DND-41 (cell line): ENCODE measurements around the gene HADHA.
A peak's percentile ranks its signal among the peaks of the same experiment; 100 is the strongest.

Experiments used
- ATAC-seq: fragments of 200-7000 bp; cut with Tn5 transposase; 3 replicates; pipeline ENCODE4 v1.9.1; 2021; ENCODE audit warnings: low read depth; ENCODE audit not compliant: insufficient read depth
- DNase-seq: peaks from one replicate; pipeline ENCODE4 v3.0.0-alpha.2; 2020
- H2AFZ ChIP-seq: 2 replicates; pipeline ENCODE4 v1.6.0; 2012; ENCODE audit warnings: low read depth, low read length
- H3K27ac ChIP-seq: 2 replicates; pipeline ENCODE4 v1.5.1; 2012; ENCODE audit warnings: low read length, inconsistent platforms
- H3K27me3 ChIP-seq: fragments of 200-600 bp; sonication (generic); 2 replicates; pipeline ENCODE4 v1.6.0; 2012; ENCODE audit warnings: low read length, mild to moderate bottlenecking, inconsistent platforms; ENCODE audit not compliant: insufficient read depth, poor library complexity
- H3K36me3 ChIP-seq: 2 replicates; pipeline ENCODE4 v1.5.1; 2012; ENCODE audit warnings: low read length, inconsistent platforms; ENCODE audit not compliant: insufficient read depth
- H3K4me1 ChIP-seq: 2 replicates; pipeline ENCODE4 v1.5.1; 2012; ENCODE audit warnings: mild to moderate bottlenecking, low read length; ENCODE audit not compliant: insufficient read depth
- H3K4me2 ChIP-seq: 2 replicates; pipeline ENCODE4 v1.6.0; 2012; ENCODE audit warnings: mild to moderate bottlenecking, moderate library complexity, low read length, inconsistent platforms; ENCODE audit not compliant: insufficient read depth
- H3K4me3 ChIP-seq, 2 experiments: fragments of 200-600 bp in 1 of 2; shearing (Covaris generic) in 1 of 2; 2 replicates each; pipeline ENCODE4 v1.5.1; 2012 to 2016; ENCODE audit warnings: inconsistent platforms in 2 of 2, low read length in 2 of 2, mild to moderate bottlenecking in 2 of 2, low read depth in 1 of 2, moderate library complexity in 1 of 2
- H3K79me2 ChIP-seq: 2 replicates; pipeline ENCODE4 v1.6.0; 2012; ENCODE audit warnings: low read length, inconsistent platforms; ENCODE audit not compliant: insufficient read depth
- H3K9ac ChIP-seq: 2 replicates; pipeline ENCODE4 v1.6.0; 2012; ENCODE audit warnings: low read depth, mild to moderate bottlenecking, inconsistent platforms, low read length, moderate library complexity
- H3K9me3 ChIP-seq: 2 replicates; pipeline ENCODE4 v1.5.1; 2012; ENCODE audit warnings: low read length, moderate library complexity, mild to moderate bottlenecking, inconsistent platforms; ENCODE audit not compliant: insufficient read depth, severe bottlenecking
- H4K20me1 ChIP-seq: 2 replicates; pipeline ENCODE4 v1.6.0; 2012; ENCODE audit warnings: low read length; ENCODE audit not compliant: insufficient read depth
- CTCF ChIP-seq: IDR thresholded peaks from 2 replicates; pipeline ENCODE4 v1.5.1; 2012; ENCODE audit warnings: borderline replicate concordance, low read length, moderate library complexity, mild to moderate bottlenecking; ENCODE audit not compliant: poor library complexity, severe bottlenecking; ENCODE audit errors: extremely low read depth
- EZH2 ChIP-seq: IDR thresholded peaks from 3 replicates; pipeline ENCODE4 v1.6.1; 2012; ENCODE audit warnings: borderline replicate concordance, low read depth, mild to moderate bottlenecking, moderate library complexity, low read length, inconsistent platforms; ENCODE audit not compliant: severe bottlenecking

Gene HADHA

GRCh38 chr2:26182441-26182840 lies 62.0 kb downstream of the HADHA start:
- Histone ChIP-seq H3K4me1 (peaks cover 10% of the 10 kb centered on the region), H2AFZ (no peak overlapping the region), H4K20me1 (no peaks in the 10 kb centered on the region), H3K36me3 (no peaks in the 10 kb centered on the region), H3K27me3 (no peaks in the 10 kb centered on the region), H3K4me2 (no peak overlapping the region), H3K4me3 (no peak overlapping the region), H3K9ac (no peak overlapping the region), H3K9me3 (no peaks in the 10 kb centered on the region), H3K79me2 (no peaks in the 10 kb centered on the region), H3K27ac (no peak overlapping the region)
- ATAC-seq = no peak
- TF ChIP-seq CTCF = no peak
- no peak for TF ChIP-seq EZH2
- no peak for DNase-seq

GRCh38 chr2:26179446-26179913 lies 65.0 kb downstream of the HADHA start:
- Histone ChIP-seq H2AFZ (peak overlapping the region; percentile 46), H3K27me3 (no peaks in the 10 kb centered on the region), H3K9ac (no peak overlapping the region), H3K79me2 (no peaks in the 10 kb centered on the region), H3K4me2 (peak overlapping the region; percentile 75), H3K4me3 (peak overlapping the region in 1 of 2 experiments; percentile 51; a peak in 2 of 4 replicates), H3K27ac (no peak overlapping the region), H4K20me1 (no peaks in the 10 kb centered on the region), H3K4me1 (peaks cover 10% of the 10 kb centered on the region), H3K36me3 (no peaks in the 10 kb centered on the region), H3K9me3 (no peaks in the 10 kb centered on the region)
- DNase-seq (no peak), ATAC-seq (peak; percentile 3; the same call in 1 of the 3 replicates)
- TF ChIP-seq EZH2 = no peak
- no peak for TF ChIP-seq CTCF

GRCh38 chr2:26178746-26179436 lies 65.5 kb downstream of the HADHA start:
- no peak for TF ChIP-seq EZH2
- TF ChIP-seq CTCF = no peak
- H3K36me3 ChIP-seq = no peaks in the 10 kb centered on the region
- no peak overlapping the region for H3K27ac ChIP-seq
- no peaks in the 10 kb centered on the region for H3K27me3 ChIP-seq
- peaks cover 10% of the 10 kb centered on the region for H3K4me1 ChIP-seq
- peak; percentile 55 for DNase-seq
- H3K9ac ChIP-seq = peak overlapping the region; percentile 44
- peak overlapping the region; percentile 75 for H3K4me2 ChIP-seq
- no peaks in the 10 kb centered on the region for H4K20me1 ChIP-seq
- H3K4me3 ChIP-seq = peak overlapping the region in 1 of 2 experiments; percentile 51; a peak in 2 of 4 replicates
- ATAC-seq = peak; percentile 86
- no peaks in the 10 kb centered on the region for H3K79me2 ChIP-seq
- H2AFZ ChIP-seq = peak overlapping the region; percentile 46
- no peaks in the 10 kb centered on the region for H3K9me3 ChIP-seq
